Colonic mucosa (tissue), 4 donors: ENCODE measurements around the gene STXBP4. TPM values are rescaled to one million over a fixed set of nuclear protein-coding genes. Genes with fewer than 3 reads are reported as not detected.

Source experiments
- DNase-seq: peaks from one replicate; pipeline ENCODE4 v3.0.0-alpha.2; 2020
- H3K27ac ChIP-seq: fragments of 200-600 bp; one replicate; pipeline ENCODE4 v1.8.0; 2021
- H3K27me3 ChIP-seq: fragments of 200-600 bp; one replicate; pipeline ENCODE4 v1.8.0; 2021
- H3K36me3 ChIP-seq: fragments of 200-600 bp; one replicate; pipeline ENCODE4 v1.8.0; 2021
- H3K4me1 ChIP-seq: fragments of 200-600 bp; one replicate; pipeline ENCODE4 v1.8.0; 2021; ENCODE audit warnings: mild to moderate bottlenecking
- H3K4me3 ChIP-seq: fragments of 200-600 bp; one replicate; pipeline ENCODE4 v1.8.0; 2021
- H3K9ac ChIP-seq, 2 donors: one replicate each; pipeline ENCODE4 v1.7.0; 2013; ENCODE audit warnings: control low read depth in 2 of 2, low read depth in 2 of 2, low read length in 2 of 2
- H3K9me3 ChIP-seq: fragments of 200-600 bp; one replicate; pipeline ENCODE4 v1.8.0; 2021
- intact Hi-C: fragments of 100-400 bp; cut with DNase I; formaldehyde crosslinking; loops from one replicate; pipeline ENCODE4 v1.14.1; 2022
- total RNA-seq, 2 donors: library from RNA; stranded (reverse); fragmentation: NEBNext Ultra II Directional in 1 of 2; extraction: Animal tissue kit (Norgen Biotek cat#: 25700) in 1 of 2; gene quantifications; one replicate each; pipeline ENCODE4 v1.2.1, GENCODE V29; 2021
- TF ChIP-seq, protein P1 (sequence below): fragments of 200-600 bp; IDR thresholded peaks from one replicate; pipeline ENCODE4 v1.8.0; 2022; ENCODE audit warnings: antibody characterized with exemption, mild to moderate bottlenecking
- donor health status: healthy.
- donor health status: DM: no; HTN: no; CAD: no.
- donor health status: DM: no; HTN: no; CAD: no.

The STXBP4 gene
- total RNA-seq, 2 donors from 2014 or later, result 6.2 to 6.6 TPM

GRCh38 chr17:55004484-55004883 is 35.9 kb downstream of the STXBP4 start:
- Histone ChIP-seq H3K27me3 (no peaks in the 10 kb centered on the region), H3K4me1 (no peaks in the 10 kb centered on the region), H3K36me3 (no peaks in the 10 kb centered on the region), H3K9ac (no peak overlapping the region), H3K4me3 (no peak overlapping the region), H3K27ac (no peak overlapping the region), H3K9me3 (no peaks in the 10 kb centered on the region)
- TF ChIP-seq, protein P1, sequence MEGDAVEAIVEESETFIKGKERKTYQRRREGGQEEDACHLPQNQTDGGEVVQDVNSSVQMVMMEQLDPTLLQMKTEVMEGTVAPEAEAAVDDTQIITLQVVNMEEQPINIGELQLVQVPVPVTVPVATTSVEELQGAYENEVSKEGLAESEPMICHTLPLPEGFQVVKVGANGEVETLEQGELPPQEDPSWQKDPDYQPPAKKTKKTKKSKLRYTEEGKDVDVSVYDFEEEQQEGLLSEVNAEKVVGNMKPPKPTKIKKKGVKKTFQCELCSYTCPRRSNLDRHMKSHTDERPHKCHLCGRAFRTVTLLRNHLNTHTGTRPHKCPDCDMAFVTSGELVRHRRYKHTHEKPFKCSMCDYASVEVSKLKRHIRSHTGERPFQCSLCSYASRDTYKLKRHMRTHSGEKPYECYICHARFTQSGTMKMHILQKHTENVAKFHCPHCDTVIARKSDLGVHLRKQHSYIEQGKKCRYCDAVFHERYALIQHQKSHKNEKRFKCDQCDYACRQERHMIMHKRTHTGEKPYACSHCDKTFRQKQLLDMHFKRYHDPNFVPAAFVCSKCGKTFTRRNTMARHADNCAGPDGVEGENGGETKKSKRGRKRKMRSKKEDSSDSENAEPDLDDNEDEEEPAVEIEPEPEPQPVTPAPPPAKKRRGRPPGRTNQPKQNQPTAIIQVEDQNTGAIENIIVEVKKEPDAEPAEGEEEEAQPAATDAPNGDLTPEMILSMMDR, result no peak
- intact Hi-C loops, result no loop called here
- DNase-seq, result no peak

- TF ChIP-seq, protein P1, result peak; percentile 15
- no peak for DNase-seq
- H3K27ac ChIP-seq, result no peak overlapping the region
- H3K9me3 ChIP-seq, result no peaks in the 10 kb centered on the region
- no peaks in the 10 kb centered on the region for H3K27me3 ChIP-seq
- no peak overlapping the region for H3K9ac ChIP-seq
- H3K4me1 ChIP-seq, result no peaks in the 10 kb centered on the region
- no peak overlapping the region for H3K4me3 ChIP-seq
- no peaks in the 10 kb centered on the region for H3K36me3 ChIP-seq
- intact Hi-C loops, result no loop called here
These were observed 37.0 kb downstream of the STXBP4 start for GRCh38 chr17:55005520-55005919.

GRCh38 chr17:55023626-55024025 is 55.1 kb downstream of the STXBP4 start:
- Histone ChIP-seq H3K27ac (no peak overlapping the region), H3K4me3 (no peak overlapping the region), H3K9ac (no peak overlapping the region), H3K9me3 (no peaks in the 10 kb centered on the region), H3K27me3 (no peaks in the 10 kb centered on the region), H3K36me3 (no peaks in the 10 kb centered on the region), H3K4me1 (no peaks in the 10 kb centered on the region)
- intact Hi-C loops, result no loop called here
- no peak for DNase-seq
- TF ChIP-seq, protein P1, result no peak

- Histone ChIP-seq H3K9me3 (no peaks in the 10 kb centered on the region), H3K9ac (no peak overlapping the region), H3K36me3 (no peaks in the 10 kb centered on the region), H3K4me3 (no peak overlapping the region), H3K27me3 (no peaks in the 10 kb centered on the region), H3K27ac (no peak overlapping the region), H3K4me1 (no peaks in the 10 kb centered on the region)
- TF ChIP-seq, protein P1, result no peak
- intact Hi-C loops, result no loop called here
- no peak for DNase-seq
These were observed 69.3 kb downstream of the STXBP4 start for GRCh38 chr17:55037828-55038227.

- no peak for DNase-seq
- Histone ChIP-seq H3K4me1 (no peaks in the 10 kb centered on the region), H3K27me3 (no peaks in the 10 kb centered on the region), H3K4me3 (no peak overlapping the region), H3K27ac (no peak overlapping the region), H3K9ac (no peak overlapping the region), H3K36me3 (no peaks in the 10 kb centered on the region), H3K9me3 (no peaks in the 10 kb centered on the region)
- TF ChIP-seq, protein P1, result no peak
- intact Hi-C loops, result no loop called here
These were observed 69.7 kb downstream of the STXBP4 start for GRCh38 chr17:55038291-55038690.

GRCh38 chr17:55040611-55041010 is 72.0 kb downstream of the STXBP4 start:
- Histone ChIP-seq H3K9me3 (no peaks in the 10 kb centered on the region), H3K36me3 (no peaks in the 10 kb centered on the region), H3K27me3 (no peaks in the 10 kb centered on the region), H3K4me1 (no peaks in the 10 kb centered on the region), H3K9ac (no peak overlapping the region), H3K4me3 (no peak overlapping the region), H3K27ac (no peak overlapping the region)
- TF ChIP-seq, protein P1, result no peak
- no peak for DNase-seq
- intact Hi-C loops, result loop anchor here (10.0 kb wide), 1 partner anchor 254 kb away; no protein-coding TSS in a partner anchor
